K562 (cell line): Measurements from ENCODE around the gene STK16. TPM values are rescaled to one million over a fixed set of nuclear protein-coding genes. Genes with fewer than 3 reads are reported as not detected.

Source experiments
- ATAC-seq: fragments of 200-7000 bp; cut with Tn5 transposase; 3 replicates; pipeline ENCODE4 v1.9.1; 2020; ENCODE audit warnings: moderate library complexity
- BruUV-seq: library from RNA; stranded (reverse); fragments of 400-500 nt; replicated peaks from 2 replicates; lab custom pipeline; 2021; lab: Mats Ljungman, UMichigan
- CTCF ChIA-PET: fragments of 300-600 bp; formaldehyde crosslinking; extraction: SDS; loops from one replicate; lab custom pipeline; 2021; ENCODE audit warnings: low intra/inter-chr PET ratio; lab: Yijun Ruan, JAX
- POLR2A ChIA-PET: fragments of 300-600, 350-650 bp; sonication (Branson Sonifier 250); formaldehyde crosslinking; extraction: SDS; loops from one replicate; lab custom pipeline; 2021; ENCODE audit warnings: antibody characterized with exemption, inconsistent platforms; lab: Yijun Ruan, JAX
- DNase-seq, 4 experiments: peaks; one replicate each; pipeline versions ENCODE4 v3.0.0 to v3.0.0-alpha.2; 2011 to 2018; ENCODE audit warnings: low spot score in 3 of 4, mixed read lengths in 3 of 4; ENCODE audit errors: extremely low read depth in 1 of 4
- FAIRE-seq: peaks from 2 replicates; lab custom pipeline; 2011; peaks lifted over from hg19 to GRCh38; lab: Jason Lieb, UNC
- H2AFZ ChIP-seq: 2 replicates; pipeline ENCODE4 v1.6.0; 2011; ENCODE audit warnings: low read depth, low read length, control low read depth, inconsistent platforms
- H3K27ac ChIP-seq: fragments of 200-600 bp; 3 replicates; pipeline ENCODE4 v1.8.0; 2011; ENCODE audit warnings: low read depth, mild to moderate bottlenecking, control low read depth, inconsistent platforms, low read length, moderate library complexity, mixed read lengths; ENCODE audit errors: extremely low read depth
- H3K27me3 ChIP-seq, 2 experiments: fragments of 300-600 bp in 1 of 2; 2 replicates in 1 of 2; 3 replicates in 1 of 2; pipeline versions ENCODE4 v1.6.0 to v1.8.0; 2011; ENCODE audit warnings: inconsistent platforms in 2 of 2, low read length in 2 of 2, mild to moderate bottlenecking in 1 of 2, mixed read lengths in 1 of 2, moderate library complexity in 1 of 2; ENCODE audit not compliant: control insufficient read depth in 2 of 2, insufficient read depth in 2 of 2
- H3K36me3 ChIP-seq: fragments of 300-600 bp; 3 replicates; pipeline ENCODE4 v1.8.0; 2011; ENCODE audit warnings: mild to moderate bottlenecking, low read length, inconsistent platforms; ENCODE audit not compliant: control insufficient read depth, insufficient read depth
- H3K4me1 ChIP-seq, 2 experiments: fragments of 200-600 bp in 1 of 2; replicated peaks in 1 of 2; 2 replicates in 1 of 2; 3 replicates in 1 of 2; pipeline versions ENCODE4 v1.5.1 to v1.8.0; 2011; ENCODE audit warnings: inconsistent platforms in 2 of 2, low read length in 2 of 2, mild to moderate bottlenecking in 1 of 2, mixed read lengths in 1 of 2, moderate library complexity in 1 of 2; ENCODE audit not compliant: control insufficient read depth in 2 of 2, insufficient read depth in 2 of 2
- H3K4me2 ChIP-seq: 2 replicates; pipeline ENCODE4 v1.6.1; 2011; ENCODE audit warnings: low read length, control low read depth, inconsistent platforms, mixed read lengths; ENCODE audit not compliant: insufficient read depth
- H3K4me3 ChIP-seq: fragments of 200-600 bp; sonication (generic), shearing (Covaris generic); 2 replicates; pipeline ENCODE4 v1.5.1; 2016; ENCODE audit warnings: control low read depth, inconsistent platforms
- H3K79me2 ChIP-seq: fragments of 200-600 bp; 3 replicates; pipeline ENCODE4 v1.8.0; 2011; ENCODE audit warnings: low read length, inconsistent platforms; ENCODE audit not compliant: control insufficient read depth, insufficient read depth
- H3K9ac ChIP-seq, 2 experiments: 2 replicates each; pipeline versions ENCODE4 v1.6.0 to v1.6.1; 2011; ENCODE audit warnings: low read depth in 2 of 2, low read length in 2 of 2, control low read depth in 1 of 2, inconsistent platforms in 1 of 2, mild to moderate bottlenecking in 1 of 2, mixed read lengths in 1 of 2; ENCODE audit not compliant: insufficient read depth in 1 of 2
- H3K9me1 ChIP-seq: one replicate; pipeline ENCODE4 v1.6.0; 2011; ENCODE audit warnings: inconsistent platforms, mild to moderate bottlenecking, low read length, moderate library complexity; ENCODE audit not compliant: control insufficient read depth, insufficient read depth
- H3K9me3 ChIP-seq: replicated peaks from 2 replicates; pipeline ENCODE4 v1.5.1; 2011; ENCODE audit warnings: low read depth, low read length, inconsistent platforms; ENCODE audit not compliant: control insufficient read depth, insufficient read depth
- H4K20me1 ChIP-seq: replicated peaks from 2 replicates; pipeline ENCODE4 v1.6.1; 2011; ENCODE audit warnings: low read length, inconsistent platforms, mixed read lengths; ENCODE audit not compliant: control insufficient read depth, insufficient read depth
- CCNT2 ChIP-seq: IDR thresholded peaks from 2 replicates; pipeline ENCODE4 v1.6.1; 2011; ENCODE audit warnings: borderline replicate concordance, low read depth, mild to moderate bottlenecking, moderate library complexity, mixed read lengths, low read length; ENCODE audit not compliant: insufficient read length; ENCODE audit errors: extremely low read depth
- CXXC5 ChIP-seq: fragments of 250-450 bp; sonication (Bioruptor Pico); IDR thresholded peaks from 2 replicates; pipeline ENCODE4 v1.8.0; 2022; ENCODE audit warnings: inconsistent platforms, mild to moderate bottlenecking, moderate library complexity
- DPF2 ChIP-seq: fragments of 450-650 bp; IDR thresholded peaks from 2 replicates; pipeline ENCODE4 v1.6.1; 2016
- KLF13 ChIP-seq: fragments of 450-650 bp; IDR thresholded peaks from 2 replicates; pipeline ENCODE4 v1.6.1; 2016; ENCODE audit warnings: missing genetic modification characterization, low read depth, mild to moderate bottlenecking, missing compliant biosample characterization, moderate library complexity, borderline replicate concordance
- L3MBTL2 ChIP-seq: fragments of 450-650 bp; IDR thresholded peaks from 2 replicates; pipeline ENCODE4 v1.6.1; 2016; ENCODE audit warnings: mild to moderate bottlenecking, moderate library complexity
- MTA3 ChIP-seq: fragments of 450-650 bp; formaldehyde crosslinking; IDR thresholded peaks from 2 replicates; pipeline ENCODE4 v1.6.1; 2017; ENCODE audit warnings: mild to moderate bottlenecking, borderline replicate concordance
- NFRKB ChIP-seq: fragments of 450-650 bp; IDR thresholded peaks from 2 replicates; pipeline ENCODE4 v1.6.1; 2016; ENCODE audit warnings: low read depth
- RB1 ChIP-seq: fragments of 450-650 bp; IDR thresholded peaks from 2 replicates; pipeline ENCODE4 v1.6.1; 2017; ENCODE audit warnings: low read depth, mild to moderate bottlenecking
- SPI1 ChIP-seq: IDR thresholded peaks from 2 replicates; pipeline ENCODE4 v1.6.1; 2011; ENCODE audit warnings: low read depth, low read length, control low read depth, borderline replicate concordance
- TGIF2 ChIP-seq: sonication (generic); formaldehyde crosslinking; IDR thresholded peaks from 2 replicates; pipeline ENCODE4 v1.8.1; 2022; ENCODE audit warnings: mild to moderate bottlenecking, missing genetic modification reagents, moderate library complexity
- ZNF24 ChIP-seq: fragments of 450-650 bp; IDR thresholded peaks from 2 replicates; pipeline ENCODE4 v1.6.1; 2016
- whole genome bisulfite sequencing: fragments of 100-300 bp; shearing (Covaris generic); methylation state at CpG from one replicate; pipeline ENCODE4 v1.1.6; 2016; ENCODE audit warnings: low coverage, mixed read lengths; ENCODE audit not compliant: insufficient coverage; ENCODE audit errors: missing lambda C conversion rate; 5-methylcytosine and 5-hydroxymethylcytosine counted together
- in situ Hi-C: fragments of 300-500 bp; cut with MboI; formaldehyde crosslinking; loops from 4 replicates; pipeline ENCODE4 v1.15.0; 2018; ENCODE audit warnings: inconsistent platforms, mixed read lengths
- intact Hi-C: fragments of 100-400 bp; cut with micrococcal nuclease; formaldehyde crosslinking; loops from 2 replicates; pipeline ENCODE4 v1.14.2; 2022
- polyA plus RNA-seq, 8 experiments: library from polyadenylated mRNA; depleted of rRNA in 4 of 8; stranded (reverse) in 5 of 8; unstranded in 3 of 8; fragments of >200 nt; fragmentation: Nextera tagmentation in 2 of 8; fragmentation: Illumina TruSeq in 1 of 8; extraction: Ambion mirVana in 2 of 8; extraction: Trizol in 1 of 8; gene quantifications; 2 replicates each; pipeline versions ENCODE4 v1.2.1 to v1.2.3, GENCODE V29; 2011 to 2014; ENCODE audit warnings: inconsistent platforms in 1 of 8, missing spikeins in 1 of 8
- total RNA-seq, 7 experiments: library from RNA; depleted of rRNA in 6 of 7; stranded (reverse); fragments of >200 nt in 6 of 7; fragmentation: Illumina TruSeq in 2 of 7; extraction: Trizol in 2 of 7; gene quantifications; 2 replicates each; pipeline versions ENCODE4 v1.2.1 to v1.2.3, GENCODE V29; 2011 to 2021; ENCODE audit warnings: low replicate concordance in 1 of 7
- TF ChIP-seq, protein P1 (sequence below), 2 experiments: IDR thresholded peaks; 2 replicates each; pipeline ENCODE4 v1.6.1; 2011; ENCODE audit warnings: borderline replicate concordance in 1 of 2, control low read depth in 1 of 2, low read depth in 1 of 2, low read length in 1 of 2, mild to moderate bottlenecking in 1 of 2, mixed read lengths in 1 of 2, moderate library complexity in 1 of 2; ENCODE audit not compliant: insufficient read depth in 1 of 2, insufficient read length in 1 of 2, poor library complexity in 1 of 2, severe bottlenecking in 1 of 2; ENCODE audit errors: extremely low read depth in 1 of 2
- TF ChIP-seq, protein P2 (sequence below), 2 experiments: IDR thresholded peaks in 1 of 2; conservative IDR thresholded peaks in 1 of 2; 2 replicates each; pipeline ENCODE4 v1.6.1; 2016; ENCODE audit warnings: low read depth in 2 of 2, mild to moderate bottlenecking in 1 of 2, missing compliant biosample characterization in 1 of 2, missing genetic modification characterization in 1 of 2, moderate library complexity in 1 of 2
- TF ChIP-seq, protein P3 (sequence below): IDR thresholded peaks from 2 replicates; pipeline ENCODE4 v1.6.1; 2016; ENCODE audit warnings: missing genetic modification characterization, missing compliant biosample characterization

Gene STK16
- total and polyA plus RNA-seq, 9 of the 15 experiments (the other 6 are each of a cell fraction or from before 2014, with no cell fraction given): 5.4 to 36.2 (median 17.8) TPM

DNA sequence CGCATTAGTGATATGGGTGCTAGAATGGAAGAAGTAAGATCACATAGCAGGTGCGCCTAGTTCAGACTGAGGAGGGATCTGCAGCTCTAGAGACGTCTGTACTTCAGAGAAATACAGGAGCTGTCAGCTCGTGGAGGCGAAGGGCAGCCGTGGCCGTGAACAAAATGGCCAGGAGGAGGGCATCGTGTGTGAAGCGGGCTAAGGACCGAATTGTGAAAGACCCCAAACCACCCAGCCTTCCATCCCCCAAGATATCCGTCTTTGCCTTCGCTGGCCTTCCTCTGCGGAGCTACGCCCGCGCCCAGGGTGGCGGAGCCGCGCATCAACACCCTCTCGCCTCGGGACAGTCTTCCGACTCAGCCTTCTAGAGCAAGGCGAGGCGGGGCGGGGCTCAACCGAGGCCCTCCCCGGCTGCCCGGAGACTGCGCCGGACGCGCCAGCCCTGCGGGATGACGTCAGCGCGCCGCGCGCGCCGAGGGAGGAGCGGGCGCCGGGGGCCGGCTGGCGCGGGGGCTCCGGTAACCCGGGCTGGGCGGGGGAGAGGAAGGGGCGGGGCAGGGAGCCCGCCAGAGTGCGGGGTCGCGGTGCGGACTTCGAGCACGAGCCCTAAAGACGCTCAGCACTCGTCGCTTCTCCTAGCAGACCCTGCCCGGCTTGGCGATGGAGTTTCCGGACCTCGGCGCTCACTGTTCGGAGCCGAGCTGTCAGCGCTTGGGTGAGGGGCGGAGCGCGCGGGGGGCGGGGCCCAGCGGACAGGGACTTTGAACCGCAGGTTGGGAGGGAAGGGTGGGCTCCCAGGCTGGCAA, 38.7 kb upstream of the STK16 start, which contains the start of gene ZFAND2B:
Gene ZFAND2B (plus strand): TSS at position 455 of the 806 bp plus-strand sequence. CDS start 206 bp downstream, at position 661.
- Histone ChIP-seq H3K4me1 (peaks cover 16 to 17% of the 10 kb centered on the region in 2 experiments; a peak in 4 of 5 replicates), H2AFZ (peak within 1 kb of the TSS; percentile 95), H3K36me3 (peaks cover 43% of the 10 kb centered on the region; the same call in 2 of the 3 replicates), H3K9ac (peak within 1 kb of the TSS; percentile 86 to 93), H3K27ac (peak within 1 kb of the TSS; percentile 81), H4K20me1 (peaks cover 11% of the 10 kb centered on the region; the same call in 1 of the 2 replicates), H3K4me2 (peak within 1 kb of the TSS; percentile 94), H3K4me3 (peak within 1 kb of the TSS; percentile 61), H3K27me3 (no peaks in the 10 kb centered on the region), H3K9me3 (0 out of 2 replicates have a peak, but pooled peaks cover 2% of the 10 kb centered on the region), H3K79me2 (no peaks in the 10 kb centered on the region), H3K9me1 (no peaks in the 10 kb centered on the region)
- ChIA-PET CTCF (no interaction called here), POLR2A (interaction anchor here (0.7 to 1.5 kb wide), 15 partner anchors 9 to 89 kb away, joined by 3 to 8 read pairs (median 3); partner anchors contain the start of genes ABCB6, ANKZF1, ATG9A and CNPPD1)
- DNase-seq: peak; percentile 93 to 95 (median 94)
- intact Hi-C loops (loop anchor here (1.0 to 2.0 kb wide), 2 partner anchors 23 to 30 kb away; partner anchors contain the start of genes ANKZF1, ATG9A and CNPPD1), in situ Hi-C loops (loop anchor here (5.0 kb wide), 1 partner anchor 34 kb away; the partner anchor contains the start of gene SLC23A3)
- peak; percentile 73 for FAIRE-seq
- BruUV-seq: TSS peak; percentile 92
- WGBS: 2% methylated on average over 8 of the region's 76 CpGs
- peak; percentile 97 for ATAC-seq
- peak; percentile 78 for TF ChIP-seq CXXC5 (CRISPR knock-in tag)
- peak; percentile 79; the same call in 1 of the 2 replicates for TF ChIP-seq RB1
- no peak for TF ChIP-seq SPI1
- TF ChIP-seq, protein P1, sequence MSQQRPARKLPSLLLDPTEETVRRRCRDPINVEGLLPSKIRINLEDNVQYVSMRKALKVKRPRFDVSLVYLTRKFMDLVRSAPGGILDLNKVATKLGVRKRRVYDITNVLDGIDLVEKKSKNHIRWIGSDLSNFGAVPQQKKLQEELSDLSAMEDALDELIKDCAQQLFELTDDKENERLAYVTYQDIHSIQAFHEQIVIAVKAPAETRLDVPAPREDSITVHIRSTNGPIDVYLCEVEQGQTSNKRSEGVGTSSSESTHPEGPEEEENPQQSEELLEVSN (IDR thresholded peaks at IDR 0.05; ENCODE audit: borderline replicate concordance in 1 of 2, extremely low read depth in 1 of 2, insufficient read depth in 1 of 2, insufficient read length in 1 of 2, low read depth in 1 of 2, low read length in 1 of 2, poor library complexity in 1 of 2, severe bottlenecking in 1 of 2): peak in 1 of 2 experiments; percentile 32
- no peak; the same call in 1 of the 2 replicates for TF ChIP-seq MTA3
- TF ChIP-seq DPF2: 0 out of 2 replicates have a peak, but pooled peaks have one; percentile 28
- TF ChIP-seq, protein P2, sequence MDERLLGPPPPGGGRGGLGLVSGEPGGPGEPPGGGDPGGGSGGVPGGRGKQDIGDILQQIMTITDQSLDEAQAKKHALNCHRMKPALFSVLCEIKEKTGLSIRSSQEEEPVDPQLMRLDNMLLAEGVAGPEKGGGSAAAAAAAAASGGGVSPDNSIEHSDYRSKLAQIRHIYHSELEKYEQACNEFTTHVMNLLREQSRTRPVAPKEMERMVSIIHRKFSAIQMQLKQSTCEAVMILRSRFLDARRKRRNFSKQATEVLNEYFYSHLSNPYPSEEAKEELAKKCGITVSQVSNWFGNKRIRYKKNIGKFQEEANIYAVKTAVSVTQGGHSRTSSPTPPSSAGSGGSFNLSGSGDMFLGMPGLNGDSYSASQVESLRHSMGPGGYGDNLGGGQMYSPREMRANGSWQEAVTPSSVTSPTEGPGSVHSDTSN (CRISPR knock-in tag; IDR thresholded peaks at IDR 0.05; ENCODE audit: low read depth): no peak
- TF ChIP-seq, protein P2 (tag; conservative IDR thresholded peaks at IDR 0.05; ENCODE audit: low read depth): no peak
- TF ChIP-seq ZNF24: no peak
- TF ChIP-seq, protein P3, sequence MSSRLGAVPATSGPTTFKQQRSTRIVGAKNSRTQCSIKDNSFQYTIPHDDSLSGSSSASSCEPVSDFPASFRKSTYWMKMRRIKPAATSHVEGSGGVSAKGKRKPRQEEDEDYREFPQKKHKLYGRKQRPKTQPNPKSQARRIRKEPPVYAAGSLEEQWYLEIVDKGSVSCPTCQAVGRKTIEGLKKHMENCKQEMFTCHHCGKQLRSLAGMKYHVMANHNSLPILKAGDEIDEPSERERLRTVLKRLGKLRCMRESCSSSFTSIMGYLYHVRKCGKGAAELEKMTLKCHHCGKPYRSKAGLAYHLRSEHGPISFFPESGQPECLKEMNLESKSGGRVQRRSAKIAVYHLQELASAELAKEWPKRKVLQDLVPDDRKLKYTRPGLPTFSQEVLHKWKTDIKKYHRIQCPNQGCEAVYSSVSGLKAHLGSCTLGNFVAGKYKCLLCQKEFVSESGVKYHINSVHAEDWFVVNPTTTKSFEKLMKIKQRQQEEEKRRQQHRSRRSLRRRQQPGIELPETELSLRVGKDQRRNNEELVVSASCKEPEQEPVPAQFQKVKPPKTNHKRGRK (tag): no peak
- no peak for TF ChIP-seq NFRKB
- TF ChIP-seq KLF13: no peak
- TF ChIP-seq CCNT2: peak; percentile 49
- peak; percentile 74 for TF ChIP-seq L3MBTL2
- no peak for TF ChIP-seq TGIF2 (CRISPR knock-in tag)
